ENCODE measurements around the gene ST6GAL1.

GRCh38 chr3:186909078-186909853 is 21.1 kb upstream of the ST6GAL1 start:
- TF ChIP-seq POLR2AphosphoS5 (IDR thresholded peaks at IDR 0.05; ENCODE audit: low read depth) (no peak), JUNB (IDR thresholded peaks at IDR 0.05; ENCODE audit: unreplicated experiment) (no peak), CTCF (conservative IDR thresholded peaks at IDR 0.05; ENCODE audit: low read depth in 2 of 2) (no peak), EZH2 (IDR thresholded peaks at IDR 0.05; ENCODE audit: low read depth, unreplicated experiment) (no peak), REST (IDR thresholded peaks at IDR 0.05; ENCODE audit: unreplicated experiment) (no peak), EZH2phosphoT487 (IDR thresholded peaks at IDR 0.05; ENCODE audit: unreplicated experiment) (no peak), CREB1 (CRISPR knock-in tag; IDR thresholded peaks at IDR 0.05; ENCODE audit: low read depth) (no peak), NANOG (IDR thresholded peaks at IDR 0.05; ENCODE audit: borderline replicate concordance) (no peak), ETS1 (IDR thresholded peaks at IDR 0.05) (no peak), STAT1 (IDR thresholded peaks at IDR 0.05; ENCODE audit: unreplicated experiment) (no peak)
